ENCODE results near the gene VPS35. TPM values are rescaled to one million over a fixed set of nuclear protein-coding genes. Genes with fewer than 3 reads are reported as not detected.

Gene VPS35
- total and polyA plus RNA-seq, 2 experiments from 2014 or later = 127 to 221 TPM

- Histone ChIP-seq H3K9me2 (replicated peaks; ENCODE audit: insufficient read depth) (no peaks in the 10 kb centered on the region), H4K20me1 (ENCODE audit: insufficient read depth, poor library complexity, severe bottlenecking) (no peaks in the 10 kb centered on the region), H3K9me3 (ENCODE audit: low read depth) (no peaks in the 10 kb centered on the region), H3K4me3 (no peak overlapping the region), H3K27me3 (no peaks in the 10 kb centered on the region), H3K79me2 (no peaks in the 10 kb centered on the region), H3K4me1 (ENCODE audit: insufficient read depth) (no peaks in the 10 kb centered on the region), H3K4me2 (no peak overlapping the region), H2AFZ (no peak overlapping the region), H3K36me3 (replicated peaks; ENCODE audit: insufficient read depth, low read depth) (no peaks in the 10 kb centered on the region), H3K27ac (no peak overlapping the region)
- TF ChIP-seq EZH2phosphoT487 (IDR thresholded peaks at IDR 0.05; ENCODE audit: low read depth, severe bottlenecking, unreplicated experiment) = no peak
- TF ChIP-seq CTCF (IDR thresholded peaks at IDR 0.05; ENCODE audit: poor library complexity) = no peak
- TF ChIP-seq EZH2 (IDR thresholded peaks at IDR 0.05; ENCODE audit: borderline replicate concordance) = no peak
- WGBS (ENCODE audit: low lambda C conversion rate, missing lambda C conversion rate) = 94% methylated on average over 2 of the region's 2 CpGs
- DNase-seq (ENCODE audit: low spot score) = no peak
Measured at GRCh38 chr16:46613352-46613751, 75.6 kb downstream of the VPS35 start.

- Histone ChIP-seq H3K27me3 (no peaks in the 10 kb centered on the region), H4K20me1 (ENCODE audit: insufficient read depth, poor library complexity, severe bottlenecking) (no peaks in the 10 kb centered on the region), H3K4me1 (ENCODE audit: insufficient read depth) (no peaks in the 10 kb centered on the region), H3K4me3 (no peak overlapping the region), H3K4me2 (no peak overlapping the region), H3K9me2 (replicated peaks; ENCODE audit: insufficient read depth) (no peaks in the 10 kb centered on the region), H2AFZ (no peak overlapping the region), H3K9me3 (ENCODE audit: low read depth) (no peaks in the 10 kb centered on the region), H3K27ac (no peak overlapping the region), H3K79me2 (no peaks in the 10 kb centered on the region), H3K36me3 (replicated peaks; ENCODE audit: insufficient read depth, low read depth) (no peaks in the 10 kb centered on the region)
- WGBS (ENCODE audit: low lambda C conversion rate, missing lambda C conversion rate) = 81% methylated on average over 3 of the region's 3 CpGs
- DNase-seq (ENCODE audit: low spot score) = no peak
- TF ChIP-seq CTCF (IDR thresholded peaks at IDR 0.05; ENCODE audit: poor library complexity) = no peak
- no peak for TF ChIP-seq EZH2 (IDR thresholded peaks at IDR 0.05; ENCODE audit: borderline replicate concordance)
- TF ChIP-seq EZH2phosphoT487 (IDR thresholded peaks at IDR 0.05; ENCODE audit: low read depth, severe bottlenecking, unreplicated experiment) = no peak
Measured at GRCh38 chr16:46612121-46612520, 76.9 kb downstream of the VPS35 start.

GRCh38 chr16:46607529-46607928 lies 81.4 kb downstream of the VPS35 start:
- H3K4me2 ChIP-seq = no peak overlapping the region
- no peaks in the 10 kb centered on the region for H3K4me1 ChIP-seq (ENCODE audit: insufficient read depth)
- 79% methylated on average over 1 of the region's 1 CpG for WGBS (ENCODE audit: low lambda C conversion rate, missing lambda C conversion rate)
- H3K4me3 ChIP-seq = no peak overlapping the region
- H3K9me3 ChIP-seq (ENCODE audit: low read depth) = no peaks in the 10 kb centered on the region
- TF ChIP-seq EZH2phosphoT487 (IDR thresholded peaks at IDR 0.05; ENCODE audit: low read depth, severe bottlenecking, unreplicated experiment) = no peak
- TF ChIP-seq CTCF (IDR thresholded peaks at IDR 0.05; ENCODE audit: poor library complexity) = peak; percentile 59
- TF ChIP-seq EZH2 (IDR thresholded peaks at IDR 0.05; ENCODE audit: borderline replicate concordance) = no peak
- H4K20me1 ChIP-seq (ENCODE audit: insufficient read depth, poor library complexity, severe bottlenecking) = no peaks in the 10 kb centered on the region
- DNase-seq (ENCODE audit: low spot score) = peak; percentile 51
- no peaks in the 10 kb centered on the region for H3K36me3 ChIP-seq (replicated peaks; ENCODE audit: insufficient read depth, low read depth)
- no peak overlapping the region for H2AFZ ChIP-seq
- H3K27me3 ChIP-seq = no peaks in the 10 kb centered on the region
- no peaks in the 10 kb centered on the region for H3K79me2 ChIP-seq
- no peak overlapping the region for H3K27ac ChIP-seq
- no peaks in the 10 kb centered on the region for H3K9me2 ChIP-seq (replicated peaks; ENCODE audit: insufficient read depth)

- Histone ChIP-seq H3K9me3 (ENCODE audit: low read depth) (no peaks in the 10 kb centered on the region), H4K20me1 (ENCODE audit: insufficient read depth, poor library complexity, severe bottlenecking) (no peaks in the 10 kb centered on the region), H2AFZ (no peak overlapping the region), H3K4me2 (no peak overlapping the region), H3K79me2 (no peaks in the 10 kb centered on the region), H3K27me3 (no peaks in the 10 kb centered on the region), H3K9me2 (replicated peaks; ENCODE audit: insufficient read depth) (no peaks in the 10 kb centered on the region), H3K36me3 (replicated peaks; ENCODE audit: insufficient read depth, low read depth) (no peaks in the 10 kb centered on the region), H3K27ac (no peak overlapping the region), H3K4me3 (no peak overlapping the region), H3K4me1 (ENCODE audit: insufficient read depth) (no peaks in the 10 kb centered on the region)
- DNase-seq (ENCODE audit: low spot score) = no peak
- TF ChIP-seq EZH2 (IDR thresholded peaks at IDR 0.05; ENCODE audit: borderline replicate concordance) = no peak
- TF ChIP-seq CTCF (IDR thresholded peaks at IDR 0.05; ENCODE audit: poor library complexity) = no peak
- no peak for TF ChIP-seq EZH2phosphoT487 (IDR thresholded peaks at IDR 0.05; ENCODE audit: low read depth, severe bottlenecking, unreplicated experiment)
- 85% methylated on average over 5 of the region's 5 CpGs for WGBS (ENCODE audit: low lambda C conversion rate, missing lambda C conversion rate)
Measured at GRCh38 chr16:46606231-46606630, 82.7 kb downstream of the VPS35 start.
